Natural killer cell (primary cell): Measurements from ENCODE around the gene NAP1L4. TPM values are rescaled to one million over a fixed set of nuclear protein-coding genes. Genes with fewer than 3 reads are reported as not detected.

Experiments
- ATAC-seq, 3 donors: fragments of 150-1000 bp in 2 of 3; fragments of 200-7000 bp in 1 of 3; cut with Tn5 transposase; 1 replicate in 1 of 3; 2 replicates in 2 of 3; pipeline ENCODE4 v1.10.0; 2021; ENCODE audit warnings: mild to moderate bottlenecking in 2 of 3, moderate library complexity in 2 of 3
- DNase-seq, 2 donors: peaks; one replicate each; pipeline versions ENCODE4 v3.0.0 to v3.0.0-alpha.2; 2013 to 2021; ENCODE audit warnings: mixed read lengths in 1 of 2
- H3K27ac ChIP-seq: one replicate; pipeline ENCODE4 v1.5.1; 2013; ENCODE audit warnings: mild to moderate bottlenecking, low read length
- H3K27me3 ChIP-seq: one replicate; pipeline ENCODE4 v1.6.1; 2013; ENCODE audit warnings: low read length; ENCODE audit not compliant: control insufficient read depth, insufficient read depth
- H3K36me3 ChIP-seq: one replicate; pipeline ENCODE4 v1.6.1; 2013; ENCODE audit warnings: low read length; ENCODE audit not compliant: control insufficient read depth, insufficient read depth
- H3K4me1 ChIP-seq: one replicate; pipeline ENCODE4 v1.6.1; 2013; ENCODE audit warnings: low read length; ENCODE audit not compliant: control insufficient read depth, insufficient read depth
- H3K4me3 ChIP-seq: one replicate; pipeline ENCODE4 v1.5.1; 2013; ENCODE audit warnings: low read length
- H3K9me3 ChIP-seq: one replicate; pipeline ENCODE4 v1.6.1; 2013; ENCODE audit warnings: low read length; ENCODE audit not compliant: control insufficient read depth, insufficient read depth
- H3K27ac Mint-ChIP-seq, 2 donors: one replicate each; pipeline ENCODE4 v1.8.0; 2022; ENCODE audit warnings: mild to moderate bottlenecking in 2 of 2, mixed read lengths in 2 of 2, moderate library complexity in 1 of 2
- H3K27me3 Mint-ChIP-seq, 2 donors: one replicate each; pipeline ENCODE4 v1.8.0; 2022; ENCODE audit warnings: low read depth in 2 of 2, mixed read lengths in 2 of 2
- H3K36me3 Mint-ChIP-seq: one replicate; pipeline ENCODE4 v1.8.0; 2022; ENCODE audit warnings: mixed read lengths
- H3K4me1 Mint-ChIP-seq, 2 donors: one replicate each; pipeline ENCODE4 v1.8.0; 2022; ENCODE audit warnings: mixed read lengths in 2 of 2
- H3K4me3 Mint-ChIP-seq: one replicate; pipeline ENCODE4 v1.8.0; 2022; ENCODE audit warnings: mild to moderate bottlenecking, moderate library complexity, mixed read lengths
- H3K9me3 Mint-ChIP-seq, 2 donors: one replicate each; pipeline ENCODE4 v1.8.0; 2022; ENCODE audit warnings: mixed read lengths in 2 of 2
- WGBS: methylation state at CpG from one replicate; pipeline ENCODE4 v1.1.7; 2013; ENCODE audit warnings: missing lambda C conversion rate; ENCODE audit not compliant: insufficient coverage; 5-methylcytosine and 5-hydroxymethylcytosine counted together
- intact Hi-C: fragments of 100-400 bp; cut with micrococcal nuclease; formaldehyde crosslinking; loops from one replicate; pipeline ENCODE4 v1.14.2; 2022
- total RNA-seq, 4 donors: library from RNA; stranded (reverse); fragments of 120-200 nt in 1 of 4; gene quantifications; one replicate each; pipeline versions ENCODE4 v1.2.3 to v1.2.4, GENCODE V29; 2013 to 2022
- TF ChIP-seq, protein P1 (sequence below): fragments of 200-600 bp; IDR thresholded peaks from one replicate; pipeline ENCODE4 v1.8.0; 2022; ENCODE audit warnings: antibody characterized with exemption

Gene NAP1L4
- total RNA-seq, 3 donors from 2014 or later (not counting 1 experiment from before 2014, with no cell fraction given): 219 to 244 (median 237) TPM

DNA sequence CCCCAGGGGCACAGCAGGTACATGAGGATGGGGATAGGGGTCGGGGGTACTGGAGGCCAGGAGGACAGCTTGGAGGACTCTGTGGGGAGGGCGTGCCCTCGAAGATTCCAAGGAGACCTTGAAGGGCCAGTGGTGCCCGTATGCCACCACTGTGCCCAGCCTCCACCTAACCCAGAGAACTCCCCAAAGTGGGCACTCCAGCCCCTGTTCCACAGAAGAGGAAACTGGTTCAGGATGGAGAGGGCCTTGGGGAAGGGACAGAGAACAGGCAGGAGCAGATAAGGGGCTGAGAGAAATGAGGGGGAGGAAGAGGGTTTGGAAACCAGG lies 60.7 kb downstream of the NAP1L4 start:
- ATAC-seq (no peak), DNase-seq (no peak)
- intact Hi-C loops: loop anchor here (2.0 to 5.0 kb wide), 3 partner anchors 34 to 399 kb away; partner anchors contain the start of gene NAP1L4
- peaks cover 50% of the 10 kb centered on the region for H3K4me1 ChIP-seq
- Mint-ChIP-seq H3K9me3 (no peaks in the 10 kb centered on the region), H3K4me1 (peaks cover 17 to 39% of the 10 kb centered on the region in 2 donors), H3K36me3 (no peaks in the 10 kb centered on the region), H3K27ac (peak overlapping the region in 1 of 2 donors; percentile 82), H3K27me3 (peaks cover 10 to 22% of the 10 kb centered on the region in 2 donors), H3K4me3 (no peak overlapping the region)
- peaks cover 31% of the 10 kb centered on the region for H3K27me3 ChIP-seq
- WGBS: 75% methylated on average over 1 of the region's 4 CpGs
- TF ChIP-seq, protein P1, sequence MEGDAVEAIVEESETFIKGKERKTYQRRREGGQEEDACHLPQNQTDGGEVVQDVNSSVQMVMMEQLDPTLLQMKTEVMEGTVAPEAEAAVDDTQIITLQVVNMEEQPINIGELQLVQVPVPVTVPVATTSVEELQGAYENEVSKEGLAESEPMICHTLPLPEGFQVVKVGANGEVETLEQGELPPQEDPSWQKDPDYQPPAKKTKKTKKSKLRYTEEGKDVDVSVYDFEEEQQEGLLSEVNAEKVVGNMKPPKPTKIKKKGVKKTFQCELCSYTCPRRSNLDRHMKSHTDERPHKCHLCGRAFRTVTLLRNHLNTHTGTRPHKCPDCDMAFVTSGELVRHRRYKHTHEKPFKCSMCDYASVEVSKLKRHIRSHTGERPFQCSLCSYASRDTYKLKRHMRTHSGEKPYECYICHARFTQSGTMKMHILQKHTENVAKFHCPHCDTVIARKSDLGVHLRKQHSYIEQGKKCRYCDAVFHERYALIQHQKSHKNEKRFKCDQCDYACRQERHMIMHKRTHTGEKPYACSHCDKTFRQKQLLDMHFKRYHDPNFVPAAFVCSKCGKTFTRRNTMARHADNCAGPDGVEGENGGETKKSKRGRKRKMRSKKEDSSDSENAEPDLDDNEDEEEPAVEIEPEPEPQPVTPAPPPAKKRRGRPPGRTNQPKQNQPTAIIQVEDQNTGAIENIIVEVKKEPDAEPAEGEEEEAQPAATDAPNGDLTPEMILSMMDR: no peak
- no peaks in the 10 kb centered on the region for H3K36me3 ChIP-seq
- H3K27ac ChIP-seq: no peak overlapping the region
- no peaks in the 10 kb centered on the region for H3K9me3 ChIP-seq
- H3K4me3 ChIP-seq: no peak overlapping the region

DNA sequence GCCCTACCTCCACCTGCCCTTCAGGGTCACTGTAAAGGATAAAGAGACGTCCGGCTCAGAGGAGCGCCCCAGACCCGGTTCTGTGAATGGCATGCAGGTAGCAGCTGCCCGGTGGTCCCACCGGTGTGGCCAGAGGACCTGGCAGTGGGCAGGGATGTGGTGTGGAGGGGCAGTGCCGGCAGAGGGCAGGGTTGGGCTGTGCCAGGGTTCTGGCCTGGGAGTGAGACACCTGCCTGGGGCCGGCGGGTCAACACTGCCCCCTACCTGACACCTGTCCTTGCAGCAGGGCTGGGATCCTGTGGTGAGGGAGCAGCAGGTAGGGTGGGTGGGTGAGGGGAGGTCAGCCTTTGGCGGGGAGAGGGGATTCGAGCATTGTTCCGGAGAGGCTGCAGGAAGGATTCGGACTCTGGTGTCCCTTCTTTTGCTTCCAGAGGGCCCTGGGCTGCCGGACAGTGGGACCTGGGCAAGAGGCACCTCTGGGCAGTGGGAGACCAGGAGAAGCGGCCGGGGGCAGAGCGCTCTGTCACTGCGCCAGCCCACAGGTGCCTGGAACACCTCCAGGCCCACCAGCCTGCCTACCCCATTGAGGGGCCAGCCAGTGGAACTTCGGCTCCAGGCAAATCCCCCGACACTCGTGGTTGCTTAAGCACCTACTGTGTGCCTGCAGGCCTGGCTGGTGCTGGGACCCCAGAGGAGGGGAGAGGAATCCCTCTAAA lies 61.3 kb downstream of the NAP1L4 start:
- peak overlapping the region; percentile 19 for H3K4me3 ChIP-seq
- TF ChIP-seq, protein P1: peak; percentile 30
- 52% methylated on average over 21 of the region's 21 CpGs for WGBS
- Mint-ChIP-seq H3K27ac (peak overlapping the region; percentile 69 to 92), H3K4me1 (peaks cover 17 to 39% of the 10 kb centered on the region in 2 donors), H3K36me3 (no peaks in the 10 kb centered on the region), H3K27me3 (peaks cover 10 to 22% of the 10 kb centered on the region in 2 donors), H3K4me3 (peak overlapping the region; percentile 78), H3K9me3 (no peaks in the 10 kb centered on the region)
- no peak overlapping the region for H3K27ac ChIP-seq
- peaks cover 31% of the 10 kb centered on the region for H3K27me3 ChIP-seq
- DNase-seq (peak in 1 of 2 donors; percentile 60), ATAC-seq (no peak)
- intact Hi-C loops: loop anchor here (2.0 to 5.0 kb wide), 3 partner anchors 34 to 398 kb away; partner anchors contain the start of gene NAP1L4
- H3K36me3 ChIP-seq: no peaks in the 10 kb centered on the region
- no peaks in the 10 kb centered on the region for H3K9me3 ChIP-seq
- H3K4me1 ChIP-seq: peaks cover 50% of the 10 kb centered on the region

DNA sequence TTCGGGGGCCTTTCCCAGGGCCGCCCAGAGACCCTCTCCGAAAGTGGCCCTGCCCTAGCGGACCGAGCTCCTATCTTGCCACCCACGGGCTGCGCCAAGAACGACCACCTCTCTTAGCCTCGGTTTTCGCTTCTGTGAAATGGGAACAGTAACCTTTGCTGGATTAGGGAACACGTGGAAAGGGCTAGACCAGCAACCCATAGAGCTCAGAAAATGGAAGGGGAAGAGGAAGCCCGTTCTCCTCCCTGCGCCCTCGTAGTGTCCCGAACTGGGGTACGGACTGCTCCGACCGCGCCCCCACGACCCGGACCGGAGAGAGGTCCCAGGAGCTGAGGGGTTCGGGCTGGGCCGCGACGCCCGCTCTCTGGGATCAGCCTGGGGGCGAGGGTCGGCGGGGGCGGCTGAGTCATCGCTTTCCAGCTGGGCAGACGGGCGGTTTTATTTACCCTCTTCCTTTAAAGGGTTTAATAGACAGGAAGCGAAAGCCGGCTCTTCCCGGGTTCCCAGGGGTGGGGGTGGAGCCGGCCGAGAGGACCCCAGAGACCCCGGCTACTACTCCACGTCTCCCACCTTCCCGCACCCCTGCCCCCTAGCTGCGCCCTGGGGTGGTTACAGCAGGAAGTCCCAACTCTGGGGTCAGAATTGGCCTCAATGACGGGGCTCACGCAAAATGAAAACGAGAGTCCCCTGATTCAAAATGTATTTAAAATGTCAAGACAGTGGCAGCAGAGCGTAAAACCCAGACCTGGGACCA lies 62.0 kb downstream of the NAP1L4 start:
- intact Hi-C loops: loop anchor here (2.0 to 5.0 kb wide), 3 partner anchors 33 to 397 kb away; partner anchors contain the start of gene NAP1L4
- peak in 2 of 3 donors; percentile 12 to 17 for ATAC-seq
- peak overlapping the region; percentile 78 for H3K4me3 Mint-ChIP-seq

More for the DNA sequence above, 62.0 kb downstream of the NAP1L4 start:
- Histone ChIP-seq H3K36me3 (no peaks in the 10 kb centered on the region), H3K4me3 (peak overlapping the region; percentile 19), H3K27ac (no peak overlapping the region), H3K27me3 (peaks cover 31% of the 10 kb centered on the region), H3K4me1 (peaks cover 50% of the 10 kb centered on the region), H3K9me3 (no peaks in the 10 kb centered on the region)
- Mint-ChIP-seq H3K36me3 (no peaks in the 10 kb centered on the region), H3K27me3 (peaks cover 10 to 22% of the 10 kb centered on the region in 2 donors), H3K27ac (peak overlapping the region; percentile 69 to 92), H3K4me1 (peaks cover 17 to 39% of the 10 kb centered on the region in 2 donors), H3K9me3 (no peaks in the 10 kb centered on the region)
- 7% methylated on average over 47 of the region's 47 CpGs for WGBS
- DNase-seq: peak in 1 of 2 donors; percentile 62
- TF ChIP-seq, protein P1: peak; percentile 57
